ENCODE measurements around the gene LYPD6B.

The LYPD6B gene

GRCh38 chr2:149044500-149044899 is 6.0 kb downstream of the LYPD6B start:
- DNase-seq: no peak

GRCh38 chr2:149047118-149047517 is 8.6 kb downstream of the LYPD6B start:
- no peak for DNase-seq

GRCh38 chr2:149049142-149049541 is 10.6 kb downstream of the LYPD6B start:
- DNase-seq: no peak

GRCh38 chr2:149050188-149050587 is 11.7 kb downstream of the LYPD6B start:
- no peak for DNase-seq

GRCh38 chr2:149055751-149056150 is 17.3 kb downstream of the LYPD6B start:
- DNase-seq: no peak

GRCh38 chr2:149056541-149057255 is 18.2 kb downstream of the LYPD6B start:
- DNase-seq: no peak

GRCh38 chr2:149057401-149057800 is 18.9 kb downstream of the LYPD6B start:
- DNase-seq: no peak

- DNase-seq: no peak
Measured at GRCh38 chr2:149058936-149059335, 20.4 kb downstream of the LYPD6B start.

- no peak for DNase-seq
Measured at GRCh38 chr2:149059822-149060221, 21.3 kb downstream of the LYPD6B start.

- no peak for DNase-seq
Measured at GRCh38 chr2:149061133-149061745, 22.7 kb downstream of the LYPD6B start.

GRCh38 chr2:149062531-149062930 is 24.0 kb downstream of the LYPD6B start:
- DNase-seq: no peak

- no peak for DNase-seq
Measured at GRCh38 chr2:149063177-149063576, 24.7 kb downstream of the LYPD6B start.

GRCh38 chr2:149064365-149064841 is 25.9 kb downstream of the LYPD6B start:
- DNase-seq: peak in 1 of 2 experiments; percentile 20

- no peak for DNase-seq
Measured at GRCh38 chr2:149064856-149065630, 26.5 kb downstream of the LYPD6B start.

- no peak for DNase-seq
Measured at GRCh38 chr2:149068225-149068995, 29.9 kb downstream of the LYPD6B start.

- no peak for DNase-seq
Measured at GRCh38 chr2:149068996-149069888, 30.7 kb downstream of the LYPD6B start.

- peak; percentile 50 to 76 for DNase-seq
Measured at GRCh38 chr2:149070681-149071320, 32.3 kb downstream of the LYPD6B start.

- no peak for DNase-seq
Measured at GRCh38 chr2:149075105-149075504, 36.6 kb downstream of the LYPD6B start.

- no peak for DNase-seq
Measured at GRCh38 chr2:149075853-149076252, 37.4 kb downstream of the LYPD6B start.

- DNase-seq: no peak
Measured at GRCh38 chr2:149076863-149077412, 38.4 kb downstream of the LYPD6B start.

- DNase-seq: no peak
Measured at GRCh38 chr2:149077861-149078260, 39.4 kb downstream of the LYPD6B start.

All from NCI-H2081 (cell line).